T-helper 2 cell treated with Interferon-gamma antibody and Interleukin-4, amounts not matched to agents 5 μg/mL and 100 μg/mL, for 36 hours (primary cell): ENCODE data around the gene TNNC2.
"Not testable (repeated sequence)": the region's sequence is repeated elsewhere in the genome, so short reads cannot be mapped to it uniquely, and the experiment has no call there.

ENCODE experiments used
- DNase-seq: peaks from one replicate; pipeline ENCODE4 v3.0.0; 2021; ENCODE audit warnings: low spot score
- H3K27ac Mint-ChIP-seq: one replicate; pipeline ENCODE4 v1.8.0; 2021; ENCODE audit warnings: mild to moderate bottlenecking, mixed read lengths
- H3K27me3 Mint-ChIP-seq: one replicate; pipeline ENCODE4 v1.8.0; 2021; ENCODE audit warnings: low read depth, mixed read lengths
- H3K36me3 Mint-ChIP-seq: one replicate; pipeline ENCODE4 v1.8.0; 2021; ENCODE audit warnings: low read depth, mixed read lengths
- H3K4me1 Mint-ChIP-seq: one replicate; pipeline ENCODE4 v1.8.0; 2021; ENCODE audit warnings: low read depth, mixed read lengths
- H3K4me3 Mint-ChIP-seq: one replicate; pipeline ENCODE4 v1.8.0; 2022; ENCODE audit warnings: mild to moderate bottlenecking, moderate library complexity, mixed read lengths
- H3K9me3 Mint-ChIP-seq: one replicate; pipeline ENCODE4 v1.8.0; 2021; ENCODE audit warnings: mixed read lengths

Gene TNNC2

GRCh38 chr20:45797510-45797909 lies 29.6 kb downstream of the TNNC2 start:
- Mint-ChIP-seq H3K4me1 (peaks cover 11% of the 10 kb centered on the region), H3K36me3 (peaks cover 43% of the 10 kb centered on the region)
- H3K27ac Mint-ChIP-seq, DNase-seq, H3K27me3 Mint-ChIP-seq, H3K9me3 Mint-ChIP-seq, H3K4me3 Mint-ChIP-seq: not testable (repeated sequence)

- H3K4me3 Mint-ChIP-seq: no peak overlapping the region
- H3K9me3 Mint-ChIP-seq: no peaks in the 10 kb centered on the region
- H3K27me3 Mint-ChIP-seq: no peaks in the 10 kb centered on the region
- H3K36me3 Mint-ChIP-seq: peaks cover 36% of the 10 kb centered on the region
- H3K27ac Mint-ChIP-seq: no peak overlapping the region
- no peak for DNase-seq
- H3K4me1 Mint-ChIP-seq: peaks cover 14% of the 10 kb centered on the region
These were observed 30.6 kb downstream of the TNNC2 start for GRCh38 chr20:45796337-45797065.

- no peaks in the 10 kb centered on the region for H3K9me3 Mint-ChIP-seq
- peak overlapping the region; percentile 92 for H3K27ac Mint-ChIP-seq
- H3K27me3 Mint-ChIP-seq: no peaks in the 10 kb centered on the region
- no peak for DNase-seq
- H3K4me3 Mint-ChIP-seq: peak overlapping the region; percentile 88
- peaks cover 10% of the 10 kb centered on the region for H3K4me1 Mint-ChIP-seq
- peaks cover 29% of the 10 kb centered on the region for H3K36me3 Mint-ChIP-seq
These were observed 34.6 kb downstream of the TNNC2 start for GRCh38 chr20:45792317-45793118.

GRCh38 chr20:45788351-45788750 lies 38.8 kb downstream of the TNNC2 start:
- Mint-ChIP-seq H3K36me3 (peaks cover 5% of the 10 kb centered on the region), H3K27me3 (no peaks in the 10 kb centered on the region), H3K9me3 (no peaks in the 10 kb centered on the region), H3K4me1 (peaks cover 10% of the 10 kb centered on the region), H3K27ac (no peak overlapping the region), H3K4me3 (no peak overlapping the region)
- no peak for DNase-seq

- DNase-seq: no peak
- H3K27ac Mint-ChIP-seq: no peak overlapping the region
- no peaks in the 10 kb centered on the region for H3K9me3 Mint-ChIP-seq
- H3K4me1 Mint-ChIP-seq: peaks cover 15% of the 10 kb centered on the region
- H3K4me3 Mint-ChIP-seq: no peak overlapping the region
- H3K36me3 Mint-ChIP-seq: no peaks in the 10 kb centered on the region
- no peaks in the 10 kb centered on the region for H3K27me3 Mint-ChIP-seq
These were observed 43.3 kb downstream of the TNNC2 start for GRCh38 chr20:45783656-45784294.

GRCh38 chr20:45782890-45783289 lies 44.2 kb downstream of the TNNC2 start:
- Mint-ChIP-seq H3K27me3 (no peaks in the 10 kb centered on the region), H3K4me1 (peaks cover 15% of the 10 kb centered on the region), H3K36me3 (no peaks in the 10 kb centered on the region), H3K27ac (no peak overlapping the region), H3K4me3 (no peak overlapping the region), H3K9me3 (no peaks in the 10 kb centered on the region)
- no peak for DNase-seq

- Mint-ChIP-seq H3K4me1 (peaks cover 15% of the 10 kb centered on the region), H3K4me3 (no peak overlapping the region), H3K36me3 (no peaks in the 10 kb centered on the region), H3K9me3 (no peaks in the 10 kb centered on the region), H3K27ac (no peak overlapping the region), H3K27me3 (no peaks in the 10 kb centered on the region)
- no peak for DNase-seq
These were observed 45.7 kb downstream of the TNNC2 start for GRCh38 chr20:45781391-45781931.

GRCh38 chr20:45780159-45780558 lies 47.0 kb downstream of the TNNC2 start:
- no peak overlapping the region for H3K27ac Mint-ChIP-seq

GRCh38 chr20:45779011-45779915 lies 47.8 kb downstream of the TNNC2 start:
- no peak overlapping the region for H3K27ac Mint-ChIP-seq
- peaks cover 3% of the 10 kb centered on the region for H3K27me3 Mint-ChIP-seq
- H3K9me3 Mint-ChIP-seq: no peaks in the 10 kb centered on the region
- peak; percentile 7 for DNase-seq
- no peak overlapping the region for H3K4me3 Mint-ChIP-seq
- H3K4me1 Mint-ChIP-seq: peaks cover 15% of the 10 kb centered on the region
- no peaks in the 10 kb centered on the region for H3K36me3 Mint-ChIP-seq

More at GRCh38 chr20:45780159-45780558, 47.0 kb downstream of the TNNC2 start:
- Mint-ChIP-seq H3K4me1 (peaks cover 15% of the 10 kb centered on the region), H3K36me3 (no peaks in the 10 kb centered on the region), H3K27me3 (no peaks in the 10 kb centered on the region), H3K4me3 (no peak overlapping the region), H3K9me3 (no peaks in the 10 kb centered on the region)
- DNase-seq: no peak

GRCh38 chr20:45776931-45777330 lies 50.2 kb downstream of the TNNC2 start:
- Mint-ChIP-seq H3K36me3 (no peaks in the 10 kb centered on the region), H3K27ac (no peak overlapping the region), H3K4me1 (peaks cover 10% of the 10 kb centered on the region), H3K27me3 (peaks cover 3% of the 10 kb centered on the region), H3K9me3 (no peaks in the 10 kb centered on the region), H3K4me3 (no peak overlapping the region)
- DNase-seq: no peak

GRCh38 chr20:45775411-45775810 lies 51.7 kb downstream of the TNNC2 start:
- Mint-ChIP-seq H3K9me3 (no peaks in the 10 kb centered on the region), H3K27me3 (peaks cover 3% of the 10 kb centered on the region), H3K27ac (no peak overlapping the region), H3K4me1 (peaks cover 7% of the 10 kb centered on the region), H3K4me3 (no peak overlapping the region), H3K36me3 (no peaks in the 10 kb centered on the region)
- DNase-seq: no peak

- DNase-seq: no peak
- Mint-ChIP-seq H3K9me3 (no peaks in the 10 kb centered on the region), H3K27me3 (peaks cover 3% of the 10 kb centered on the region), H3K4me3 (no peak overlapping the region), H3K27ac (no peak overlapping the region), H3K4me1 (peaks cover 7% of the 10 kb centered on the region), H3K36me3 (no peaks in the 10 kb centered on the region)
These were observed 52.2 kb downstream of the TNNC2 start for GRCh38 chr20:45774945-45775344.
